ENCODE data around the gene SLC35F2.
"Not testable (repeated sequence)": the region's sequence is repeated elsewhere in the genome, so short reads cannot be mapped to it uniquely, and the experiment has no call there.

SLC35F2 gene

GRCh38 chr11:107840129-107840484 lies 18.5 kb downstream of the SLC35F2 start:
- no peak for DNase-seq (ENCODE audit: low read depth)

- no peak for DNase-seq (ENCODE audit: low read depth)
These were observed 21.7 kb downstream of the SLC35F2 start for GRCh38 chr11:107836851-107837250.

- DNase-seq (ENCODE audit: low read depth): no peak
These were observed 23.6 kb downstream of the SLC35F2 start for GRCh38 chr11:107834995-107835394.

GRCh38 chr11:107833926-107834325 lies 24.7 kb downstream of the SLC35F2 start:
- DNase-seq (ENCODE audit: low read depth): not testable (repeated sequence)

- DNase-seq (ENCODE audit: low read depth): no peak
These were observed 27.6 kb downstream of the SLC35F2 start for GRCh38 chr11:107830915-107831540.

GRCh38 chr11:107827041-107827440 lies 31.5 kb downstream of the SLC35F2 start:
- no peak for DNase-seq (ENCODE audit: low read depth)

GRCh38 chr11:107825875-107826274 lies 32.7 kb downstream of the SLC35F2 start:
- DNase-seq (ENCODE audit: low read depth): no peak

- no peak for DNase-seq (ENCODE audit: low read depth)
These were observed 33.8 kb downstream of the SLC35F2 start for GRCh38 chr11:107824668-107825369.

GRCh38 chr11:107821199-107821927 lies 37.2 kb downstream of the SLC35F2 start:
- DNase-seq (ENCODE audit: low read depth): no peak

- peak; percentile 43 for DNase-seq (ENCODE audit: low read depth)
These were observed 39.1 kb downstream of the SLC35F2 start for GRCh38 chr11:107819361-107820014.

GRCh38 chr11:107818491-107818890 lies 40.1 kb downstream of the SLC35F2 start:
- no peak for DNase-seq (ENCODE audit: low read depth)

GRCh38 chr11:107816028-107816427 lies 42.6 kb downstream of the SLC35F2 start:
- no peak for DNase-seq (ENCODE audit: low read depth)

GRCh38 chr11:107810875-107811274 lies 47.7 kb downstream of the SLC35F2 start:
- no peak for DNase-seq (ENCODE audit: low read depth)

- DNase-seq (ENCODE audit: low read depth): no peak
These were observed 50.1 kb downstream of the SLC35F2 start for GRCh38 chr11:107808521-107808920.

- no peak for DNase-seq (ENCODE audit: low read depth)
These were observed 53.6 kb downstream of the SLC35F2 start for GRCh38 chr11:107804971-107805370.

GRCh38 chr11:107804211-107804610 lies 54.4 kb downstream of the SLC35F2 start:
- DNase-seq (ENCODE audit: low read depth): no peak

GRCh38 chr11:107801641-107802040 lies 56.9 kb downstream of the SLC35F2 start:
- no peak for DNase-seq (ENCODE audit: low read depth)

- DNase-seq (ENCODE audit: low read depth): peak; percentile 76
These were observed 59.2 kb downstream of the SLC35F2 start for GRCh38 chr11:107799218-107799859.

- DNase-seq (ENCODE audit: low read depth): no peak
These were observed 66.5 kb downstream of the SLC35F2 start for GRCh38 chr11:107792049-107792443.

- no peak for DNase-seq (ENCODE audit: low read depth)
These were observed 67.1 kb downstream of the SLC35F2 start for GRCh38 chr11:107791343-107792048.

- DNase-seq (ENCODE audit: low read depth): no peak
These were observed 68.8 kb downstream of the SLC35F2 start for GRCh38 chr11:107789767-107790166.

- DNase-seq (ENCODE audit: low read depth): no peak
These were observed 70.9 kb downstream of the SLC35F2 start for GRCh38 chr11:107787733-107788132.

Data from ELR (cell line).